Natural killer cell (primary cell): ENCODE results near the gene FAM83C. TPM values are rescaled to one million over a fixed set of nuclear protein-coding genes. Genes with fewer than 3 reads are reported as not detected.
A peak's percentile ranks its signal among the peaks of the same experiment; 100 is the strongest.

Experiments used
- ATAC-seq, 3 donors: fragments of 150-1000 bp in 2 of 3; fragments of 200-7000 bp in 1 of 3; cut with Tn5 transposase; 1 replicate in 1 of 3; 2 replicates in 2 of 3; pipeline ENCODE4 v1.10.0; 2021; ENCODE audit warnings: mild to moderate bottlenecking in 2 of 3, moderate library complexity in 2 of 3
- DNase-seq, 2 donors: peaks; one replicate each; pipeline versions ENCODE4 v3.0.0 to v3.0.0-alpha.2; 2013 to 2021; ENCODE audit warnings: mixed read lengths in 1 of 2
- H3K27ac ChIP-seq: one replicate; pipeline ENCODE4 v1.5.1; 2013; ENCODE audit warnings: mild to moderate bottlenecking, low read length
- H3K27me3 ChIP-seq: one replicate; pipeline ENCODE4 v1.6.1; 2013; ENCODE audit warnings: low read length; ENCODE audit not compliant: control insufficient read depth, insufficient read depth
- H3K36me3 ChIP-seq: one replicate; pipeline ENCODE4 v1.6.1; 2013; ENCODE audit warnings: low read length; ENCODE audit not compliant: control insufficient read depth, insufficient read depth
- H3K4me1 ChIP-seq: one replicate; pipeline ENCODE4 v1.6.1; 2013; ENCODE audit warnings: low read length; ENCODE audit not compliant: control insufficient read depth, insufficient read depth
- H3K4me3 ChIP-seq: one replicate; pipeline ENCODE4 v1.5.1; 2013; ENCODE audit warnings: low read length
- H3K9me3 ChIP-seq: one replicate; pipeline ENCODE4 v1.6.1; 2013; ENCODE audit warnings: low read length; ENCODE audit not compliant: control insufficient read depth, insufficient read depth
- H3K27ac Mint-ChIP-seq, 2 donors: one replicate each; pipeline ENCODE4 v1.8.0; 2022; ENCODE audit warnings: mild to moderate bottlenecking in 2 of 2, mixed read lengths in 2 of 2, moderate library complexity in 1 of 2
- H3K27me3 Mint-ChIP-seq, 2 donors: one replicate each; pipeline ENCODE4 v1.8.0; 2022; ENCODE audit warnings: low read depth in 2 of 2, mixed read lengths in 2 of 2
- H3K36me3 Mint-ChIP-seq: one replicate; pipeline ENCODE4 v1.8.0; 2022; ENCODE audit warnings: mixed read lengths
- H3K4me1 Mint-ChIP-seq, 2 donors: one replicate each; pipeline ENCODE4 v1.8.0; 2022; ENCODE audit warnings: mixed read lengths in 2 of 2
- H3K4me3 Mint-ChIP-seq: one replicate; pipeline ENCODE4 v1.8.0; 2022; ENCODE audit warnings: mild to moderate bottlenecking, moderate library complexity, mixed read lengths
- H3K9me3 Mint-ChIP-seq, 2 donors: one replicate each; pipeline ENCODE4 v1.8.0; 2022; ENCODE audit warnings: mixed read lengths in 2 of 2
- CTCF ChIP-seq: fragments of 200-600 bp; IDR thresholded peaks from one replicate; pipeline ENCODE4 v1.8.0; 2022; ENCODE audit warnings: antibody characterized with exemption
- WGBS: methylation state at CpG from one replicate; pipeline ENCODE4 v1.1.7; 2013; ENCODE audit warnings: missing lambda C conversion rate; ENCODE audit not compliant: insufficient coverage; 5-methylcytosine and 5-hydroxymethylcytosine counted together
- intact Hi-C: fragments of 100-400 bp; cut with micrococcal nuclease; formaldehyde crosslinking; loops from one replicate; pipeline ENCODE4 v1.14.2; 2022
- total RNA-seq, 4 donors: library from RNA; stranded (reverse); fragments of 120-200 nt in 1 of 4; gene quantifications; one replicate each; pipeline versions ENCODE4 v1.2.3 to v1.2.4, GENCODE V29; 2013 to 2022

Gene FAM83C
- total RNA-seq, 3 donors from 2014 or later (not counting 1 experiment from before 2014, with no cell fraction given) = not detected

- Mint-ChIP-seq H3K36me3 (no peaks in the 10 kb centered on the region), H3K9me3 (no peaks in the 10 kb centered on the region), H3K27me3 (no peaks in the 10 kb centered on the region), H3K4me1 (peaks cover 16 to 44% of the 10 kb centered on the region in 2 donors), H3K27ac (peak overlapping the region; percentile 97 to 100), H3K4me3 (peak overlapping the region; percentile 81)
- 97% methylated on average over 5 of the region's 5 CpGs for WGBS
- DNase-seq = no peak
- TF ChIP-seq CTCF = no peak
- Histone ChIP-seq H3K4me1 (peaks cover 39% of the 10 kb centered on the region), H3K27me3 (no peaks in the 10 kb centered on the region), H3K36me3 (peaks cover 32% of the 10 kb centered on the region), H3K9me3 (no peaks in the 10 kb centered on the region), H3K27ac (peak overlapping the region; percentile 95), H3K4me3 (no peak overlapping the region)
- intact Hi-C loops = no loop called here
- ATAC-seq = no peak
Observed at GRCh38 chr20:35279040-35279439, 13.2 kb downstream of the FAM83C start.

- DNase-seq (peak; percentile 80 to 95), ATAC-seq (peak; percentile 85 to 94 (median 85))
- TF ChIP-seq CTCF = no peak
- peaks cover 16 to 33% of the 10 kb centered on the region in 2 donors for H3K4me1 Mint-ChIP-seq
- H3K27ac Mint-ChIP-seq = peak within 1 kb of the TSS; percentile 97 to 100
- no peaks in the 10 kb centered on the region for H3K36me3 Mint-ChIP-seq
- no peaks in the 10 kb centered on the region for H3K9me3 Mint-ChIP-seq
- no peaks in the 10 kb centered on the region for H3K27me3 Mint-ChIP-seq
- Histone ChIP-seq H3K4me3 (peak within 1 kb of the TSS; percentile 67), H3K27me3 (no peaks in the 10 kb centered on the region), H3K27ac (peak within 1 kb of the TSS; percentile 95), H3K9me3 (no peaks in the 10 kb centered on the region), H3K4me1 (peaks cover 29% of the 10 kb centered on the region), H3K36me3 (peaks cover 32% of the 10 kb centered on the region)
- WGBS = under 1% methylated on average over 76 of the region's 76 CpGs
- intact Hi-C loops = no loop called here
- H3K4me3 Mint-ChIP-seq = peak within 1 kb of the TSS; percentile 95
Observed at GRCh38 chr20:35277531-35278395, 14.5 kb downstream of the FAM83C start, which contains the start of gene MMP24OS. MMP24OS (minus strand) TSS chr20:35278122; CDS start chr20:35277929, 193 bp downstream.

DNA sequence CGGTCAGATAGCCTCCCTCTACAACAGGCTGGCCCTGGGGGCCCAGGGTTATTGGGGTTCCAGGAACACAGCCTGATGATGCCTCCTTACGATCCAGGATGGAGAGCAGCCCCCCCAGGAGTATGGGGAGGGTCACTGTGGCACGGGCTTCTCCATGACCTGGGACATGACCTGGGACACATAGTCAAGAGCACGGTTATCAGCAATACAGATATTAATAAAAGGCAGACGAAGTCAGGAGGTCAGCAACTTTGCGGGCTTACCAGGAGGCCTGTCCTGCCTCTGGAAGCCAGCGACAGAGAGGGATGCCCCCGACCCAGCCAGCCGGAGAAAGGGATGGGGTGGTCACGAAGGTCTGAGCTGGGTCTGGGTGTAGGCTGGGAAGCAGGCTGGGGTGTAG, 15.1 kb downstream of the FAM83C start:
- intact Hi-C loops = no loop called here
- Histone ChIP-seq H3K4me1 (peaks cover 29% of the 10 kb centered on the region), H3K36me3 (peaks cover 30% of the 10 kb centered on the region), H3K27ac (peak overlapping the region; percentile 95), H3K27me3 (no peaks in the 10 kb centered on the region), H3K9me3 (no peaks in the 10 kb centered on the region), H3K4me3 (peak overlapping the region; percentile 67)
- Mint-ChIP-seq H3K4me3 (peak overlapping the region; percentile 95), H3K27me3 (no peaks in the 10 kb centered on the region), H3K27ac (peak overlapping the region; percentile 97 to 100), H3K4me1 (peaks cover 16 to 33% of the 10 kb centered on the region in 2 donors), H3K9me3 (no peaks in the 10 kb centered on the region), H3K36me3 (no peaks in the 10 kb centered on the region)
- WGBS = 3% methylated on average over 9 of the region's 10 CpGs
- ATAC-seq (no peak), DNase-seq (no peak)
- TF ChIP-seq CTCF = no peak
